Brain pericyte (primary cell): ENCODE data around the gene KCTD7.
A peak's percentile ranks its signal among the peaks of the same experiment; 100 is the strongest.
"Not testable (repeated sequence)": the region's sequence is repeated elsewhere in the genome, so short reads cannot be mapped to it uniquely, and the experiment has no call there.

ENCODE experiments used
- DNase-seq: peaks from one replicate; pipeline ENCODE4 v3.0.0-alpha.2; 2012; ENCODE audit warnings: low read depth, low spot score

Gene KCTD7

GRCh38 chr7:66628361-66629221 is at the start of gene KCTD7:
KCTD7 (plus strand) TSS chr7:66628881; CDS start chr7:66629065, 184 bp downstream.
- DNase-seq = peak; percentile 94

- not testable (repeated sequence) for DNase-seq
These were observed 48.3 kb upstream of the KCTD7 start for GRCh38 chr7:66580380-66580779.

- DNase-seq = not testable (repeated sequence)
These were observed 45.7 kb upstream of the KCTD7 start for GRCh38 chr7:66582816-66583489.

GRCh38 chr7:66583490-66584110 is 45.1 kb upstream of the KCTD7 start:
- DNase-seq = no peak

GRCh38 chr7:66586181-66586580 is 42.5 kb upstream of the KCTD7 start:
- no peak for DNase-seq

GRCh38 chr7:66588226-66588625 is 40.5 kb upstream of the KCTD7 start:
- DNase-seq = not testable (repeated sequence)

- not testable (repeated sequence) for DNase-seq
These were observed 39.7 kb upstream of the KCTD7 start for GRCh38 chr7:66588856-66589570.

- DNase-seq = not testable (repeated sequence)
These were observed 38.2 kb upstream of the KCTD7 start for GRCh38 chr7:66590302-66591057.

- not testable (repeated sequence) for DNase-seq
These were observed 37.5 kb upstream of the KCTD7 start for GRCh38 chr7:66591058-66591798.

GRCh38 chr7:66591799-66592596 is 36.7 kb upstream of the KCTD7 start:
- peak; percentile 66 for DNase-seq

- not testable (repeated sequence) for DNase-seq
These were observed 36.0 kb upstream of the KCTD7 start for GRCh38 chr7:66592597-66593146.

GRCh38 chr7:66594082-66594481 is 34.6 kb upstream of the KCTD7 start:
- not testable (repeated sequence) for DNase-seq

GRCh38 chr7:66597461-66597860 is 31.2 kb upstream of the KCTD7 start:
- DNase-seq = no peak

- no peak for DNase-seq
These were observed 26.5 kb upstream of the KCTD7 start for GRCh38 chr7:66602159-66602558.

GRCh38 chr7:66604198-66604597 is 24.5 kb upstream of the KCTD7 start:
- no peak for DNase-seq

GRCh38 chr7:66606540-66607291 is 22.0 kb upstream of the KCTD7 start:
- DNase-seq = not testable (repeated sequence)

- DNase-seq = no peak
These were observed 19.5 kb upstream of the KCTD7 start for GRCh38 chr7:66609176-66609575.

GRCh38 chr7:66614596-66614995 is 14.1 kb upstream of the KCTD7 start:
- not testable (repeated sequence) for DNase-seq
